OCI-LY7 (cell line): ENCODE measurements around the gene ADAMTS2. TPM values are rescaled to one million over a fixed set of nuclear protein-coding genes. Genes with fewer than 3 reads are reported as not detected.

ENCODE experiments used
- BruUV-seq: library from RNA; stranded (reverse); fragments of 400-500 nt; replicated peaks from 2 replicates; lab custom pipeline; 2021; lab: Mats Ljungman, UMichigan
- CTCF ChIA-PET: fragments of 300-600 bp; sonication (Branson Sonifier 250); formaldehyde crosslinking; loops from one replicate; lab custom pipeline; 2022; ENCODE audit warnings: antibody characterized with exemption; ENCODE audit not compliant: unreplicated experiment; lab: Charles Lee
- POLR2A ChIA-PET: fragments of 300-600 bp; sonication (Branson Sonifier 250); formaldehyde crosslinking; loops from one replicate; lab custom pipeline; 2022; ENCODE audit warnings: antibody characterized with exemption; lab: Charles Lee
- DNase-seq: peaks from one replicate; pipeline ENCODE4 v3.0.0-alpha.2; 2015; ENCODE audit warnings: low spot score
- H2AFZ ChIP-seq: fragments of 200-600 bp; sonication (generic), shearing (Covaris generic); 2 replicates; pipeline ENCODE4 v1.6.1; 2014; ENCODE audit warnings: mild to moderate bottlenecking, antibody characterized with exemption, low read length, moderate library complexity
- H3K27ac ChIP-seq: fragments of 200-600 bp; sonication (generic); 2 replicates; pipeline ENCODE4 v1.5.1; 2014; ENCODE audit warnings: mixed run types, low read depth, mild to moderate bottlenecking, moderate library complexity, low read length, inconsistent platforms; ENCODE audit not compliant: poor library complexity, severe bottlenecking
- H3K36me3 ChIP-seq: fragments of 200-600 bp; sonication (generic); 2 replicates; pipeline ENCODE4 v1.6.1; 2014; ENCODE audit warnings: mild to moderate bottlenecking, antibody characterized with exemption, low read length, moderate library complexity, mixed read lengths; ENCODE audit not compliant: insufficient read depth
- H3K4me1 ChIP-seq: fragments of 200-600 bp; sonication (generic); 2 replicates; pipeline ENCODE4 v1.5.1; 2014; ENCODE audit warnings: mild to moderate bottlenecking, low read length; ENCODE audit not compliant: insufficient read depth, poor library complexity, severe bottlenecking
- H3K4me2 ChIP-seq: fragments of 200-600 bp; sonication (generic); 2 replicates; pipeline ENCODE4 v1.6.1; 2014; ENCODE audit warnings: mild to moderate bottlenecking, low read length
- H3K4me3 ChIP-seq: fragments of 200-600 bp; sonication (generic); 2 replicates; pipeline ENCODE4 v1.5.1; 2014; ENCODE audit warnings: mild to moderate bottlenecking, low read depth, low read length; ENCODE audit not compliant: poor library complexity, severe bottlenecking
- H3K79me2 ChIP-seq: fragments of 200-600 bp; sonication (generic); 2 replicates; pipeline ENCODE4 v1.6.1; 2016; ENCODE audit warnings: low read depth, mild to moderate bottlenecking, low read length, moderate library complexity, mixed read lengths; ENCODE audit not compliant: insufficient read depth
- H3K9me2 ChIP-seq: fragments of 200-600 bp; sonication (generic); 2 replicates; pipeline ENCODE4 v1.6.1; 2016; ENCODE audit warnings: mild to moderate bottlenecking, low read length, mixed read lengths; ENCODE audit not compliant: insufficient read depth
- H3K9me3 ChIP-seq: fragments of 200-600 bp; sonication (generic); 2 replicates; pipeline ENCODE4 v1.6.1; 2014; ENCODE audit warnings: mild to moderate bottlenecking, mixed run types, low read length, mixed read lengths
- H4K20me1 ChIP-seq: fragments of 200-600 bp; sonication (generic); 2 replicates; pipeline ENCODE4 v1.6.1; 2014; ENCODE audit warnings: mild to moderate bottlenecking, antibody characterized with exemption, low read length, moderate library complexity, mixed read lengths; ENCODE audit not compliant: insufficient read depth
- EZH2phosphoT487 ChIP-seq: fragments of 200-600 bp; sonication (generic); IDR thresholded peaks from 2 replicates; pipeline ENCODE4 v1.6.1; 2018; ENCODE audit warnings: low read depth, borderline replicate concordance, mild to moderate bottlenecking, mixed run types, antibody characterized with exemption, low read length, moderate library complexity, mixed read lengths
- intact Hi-C: fragments of 100-400 bp; cut with micrococcal nuclease; formaldehyde crosslinking; loops from one replicate; pipeline ENCODE4 v1.10.0; 2022; ENCODE audit not compliant: unreplicated experiment
- total RNA-seq, 2 experiments: library from RNA; depleted of rRNA in 1 of 2; stranded (reverse); fragments of >200 nt in 1 of 2; shearing (Covaris generic) in 1 of 2; gene quantifications; 2 replicates each; pipeline ENCODE4 v1.2.3, GENCODE V29; 2014 to 2022
- TF ChIP-seq, protein P1 (sequence below): fragments of 200-600 bp; sonication (generic); conservative IDR thresholded peaks from 2 replicates; pipeline ENCODE4 v1.5.1; 2014; ENCODE audit warnings: mild to moderate bottlenecking, antibody characterized with exemption, low read length, moderate library complexity, mixed read lengths

Gene ADAMTS2
- total RNA-seq, 2 experiments from 2014 or later, result not detected

DNA sequence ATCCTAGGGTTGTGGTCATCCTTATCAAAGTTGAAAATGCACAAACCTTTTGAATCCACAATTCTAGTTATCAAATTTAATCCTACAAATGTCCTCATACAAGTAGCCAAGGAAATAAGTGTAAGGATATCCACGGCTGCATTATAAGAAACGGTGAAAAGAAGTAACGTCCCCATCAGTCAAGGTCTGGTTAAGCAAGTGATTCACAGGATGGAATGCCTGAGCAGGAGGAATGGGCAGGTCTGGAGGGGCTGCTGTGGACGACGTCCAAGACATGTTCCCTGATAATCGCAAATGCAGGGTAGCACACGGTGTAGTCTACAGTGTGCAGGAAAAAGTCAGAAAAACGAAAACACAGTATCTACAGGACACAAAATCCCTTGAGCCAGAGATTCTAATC, 118.6 kb downstream of the ADAMTS2 start:
- Histone ChIP-seq H3K4me2 (no peak overlapping the region), H3K9me2 (no peaks in the 10 kb centered on the region), H3K79me2 (no peaks in the 10 kb centered on the region), H3K36me3 (no peaks in the 10 kb centered on the region), H3K4me3 (no peak overlapping the region), H3K9me3 (no peaks in the 10 kb centered on the region), H2AFZ (no peak overlapping the region), H4K20me1 (no peaks in the 10 kb centered on the region), H3K4me1 (no peaks in the 10 kb centered on the region), H3K27ac (no peak overlapping the region)
- no TSS peak for BruUV-seq
- TF ChIP-seq, protein P1, sequence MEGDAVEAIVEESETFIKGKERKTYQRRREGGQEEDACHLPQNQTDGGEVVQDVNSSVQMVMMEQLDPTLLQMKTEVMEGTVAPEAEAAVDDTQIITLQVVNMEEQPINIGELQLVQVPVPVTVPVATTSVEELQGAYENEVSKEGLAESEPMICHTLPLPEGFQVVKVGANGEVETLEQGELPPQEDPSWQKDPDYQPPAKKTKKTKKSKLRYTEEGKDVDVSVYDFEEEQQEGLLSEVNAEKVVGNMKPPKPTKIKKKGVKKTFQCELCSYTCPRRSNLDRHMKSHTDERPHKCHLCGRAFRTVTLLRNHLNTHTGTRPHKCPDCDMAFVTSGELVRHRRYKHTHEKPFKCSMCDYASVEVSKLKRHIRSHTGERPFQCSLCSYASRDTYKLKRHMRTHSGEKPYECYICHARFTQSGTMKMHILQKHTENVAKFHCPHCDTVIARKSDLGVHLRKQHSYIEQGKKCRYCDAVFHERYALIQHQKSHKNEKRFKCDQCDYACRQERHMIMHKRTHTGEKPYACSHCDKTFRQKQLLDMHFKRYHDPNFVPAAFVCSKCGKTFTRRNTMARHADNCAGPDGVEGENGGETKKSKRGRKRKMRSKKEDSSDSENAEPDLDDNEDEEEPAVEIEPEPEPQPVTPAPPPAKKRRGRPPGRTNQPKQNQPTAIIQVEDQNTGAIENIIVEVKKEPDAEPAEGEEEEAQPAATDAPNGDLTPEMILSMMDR, result no peak
- no peak for TF ChIP-seq EZH2phosphoT487
- POLR2A ChIA-PET, result no interaction called here
- intact Hi-C loops, result no loop called here
- DNase-seq, result no peak
- CTCF ChIA-PET, result no interaction called here

GRCh38 chr5:179225387-179225786, 119.9 kb downstream of the ADAMTS2 start:
- Histone ChIP-seq H3K36me3 (no peaks in the 10 kb centered on the region), H2AFZ (no peak overlapping the region), H3K79me2 (no peaks in the 10 kb centered on the region), H4K20me1 (no peaks in the 10 kb centered on the region), H3K27ac (no peak overlapping the region), H3K4me1 (no peaks in the 10 kb centered on the region), H3K4me2 (no peak overlapping the region), H3K4me3 (no peak overlapping the region), H3K9me3 (no peaks in the 10 kb centered on the region), H3K9me2 (no peaks in the 10 kb centered on the region)
- ChIA-PET POLR2A (no interaction called here), CTCF (no interaction called here)
- no TSS peak for BruUV-seq
- TF ChIP-seq, protein P1, result no peak
- TF ChIP-seq EZH2phosphoT487, result no peak
- DNase-seq, result no peak
- intact Hi-C loops, result no loop called here

- POLR2A ChIA-PET, result no interaction called here
- H3K9me2 ChIP-seq, result no peaks in the 10 kb centered on the region
- CTCF ChIA-PET, result no interaction called here
- intact Hi-C loops, result no loop called here
- TF ChIP-seq EZH2phosphoT487, result no peak
- TF ChIP-seq, protein P1, result no peak
- no TSS peak for BruUV-seq
- H3K4me3 ChIP-seq, result no peak overlapping the region
- H3K27ac ChIP-seq, result no peak overlapping the region
- H3K4me2 ChIP-seq, result no peak overlapping the region
- no peak for DNase-seq
- H3K36me3 ChIP-seq, result no peaks in the 10 kb centered on the region
- no peaks in the 10 kb centered on the region for H4K20me1 ChIP-seq
- H2AFZ ChIP-seq, result no peak overlapping the region
- H3K9me3 ChIP-seq, result no peaks in the 10 kb centered on the region
- no peaks in the 10 kb centered on the region for H3K4me1 ChIP-seq
- H3K79me2 ChIP-seq, result no peaks in the 10 kb centered on the region
Measured at GRCh38 chr5:179224741-179225140, 120.5 kb downstream of the ADAMTS2 start.
